ENCODE data around the gene CASP10.
"Not testable (repeated sequence)": the region's sequence is repeated elsewhere in the genome, so short reads cannot be mapped to it uniquely, and the experiment has no call there.

Gene CASP10

GRCh38 chr2:201174687-201175086 is 8.3 kb upstream of the CASP10 start:
- TF ChIP-seq CTCF (IDR thresholded peaks at IDR 0.05; ENCODE audit: borderline replicate concordance, control extremely low read depth, extremely low read depth, insufficient read depth, missing control alignments) = no peak
- no peak for DNase-seq (ENCODE audit: low spot score)
- in situ Hi-C loops (cut with MboI; ENCODE audit: low sequenced_read_pairs, unreplicated experiment) = loop anchor here (25.0 kb wide), 1 partner anchor 462 kb away; no protein-coding TSS in a partner anchor

- in situ Hi-C loops (cut with MboI; ENCODE audit: low sequenced_read_pairs, unreplicated experiment) = loop anchor here (25.0 kb wide), 1 partner anchor 464 kb away; no protein-coding TSS in a partner anchor
Measured at GRCh38 chr2:201176081-201176481, 6.9 kb upstream of the CASP10 start.

GRCh38 chr2:201180010-201180409 is 2.9 kb upstream of the CASP10 start:
- no peak for DNase-seq (ENCODE audit: low spot score)
- no peak for TF ChIP-seq CTCF (IDR thresholded peaks at IDR 0.05; ENCODE audit: borderline replicate concordance, control extremely low read depth, extremely low read depth, insufficient read depth, missing control alignments)
- in situ Hi-C loops (cut with MboI; ENCODE audit: low sequenced_read_pairs, unreplicated experiment) = loop anchor here (5.0 to 25.0 kb wide), 3 partner anchors 47 to 468 kb away; no protein-coding TSS in a partner anchor

More at GRCh38 chr2:201176081-201176481, 6.9 kb upstream of the CASP10 start:
- TF ChIP-seq CTCF (IDR thresholded peaks at IDR 0.05; ENCODE audit: borderline replicate concordance, control extremely low read depth, extremely low read depth, insufficient read depth, missing control alignments) = no peak
- no peak for DNase-seq (ENCODE audit: low spot score)

- TF ChIP-seq CTCF (IDR thresholded peaks at IDR 0.05; ENCODE audit: borderline replicate concordance, control extremely low read depth, extremely low read depth, insufficient read depth, missing control alignments) = no peak
- DNase-seq (ENCODE audit: low spot score) = no peak
- in situ Hi-C loops (cut with MboI; ENCODE audit: low sequenced_read_pairs, unreplicated experiment) = loop anchor here (5.0 to 25.0 kb wide), 3 partner anchors 44 to 471 kb away; no protein-coding TSS in a partner anchor
Measured at GRCh38 chr2:201183365-201183727, 405 bp downstream of the CASP10 start.

GRCh38 chr2:201183835-201184234 is 894 bp downstream of the CASP10 start:
- not testable (repeated sequence) for DNase-seq (ENCODE audit: low spot score)
- in situ Hi-C loops (cut with MboI; ENCODE audit: low sequenced_read_pairs, unreplicated experiment) = loop anchor here (5.0 to 25.0 kb wide), 3 partner anchors 43 to 472 kb away; no protein-coding TSS in a partner anchor

- in situ Hi-C loops (cut with MboI; ENCODE audit: low sequenced_read_pairs, unreplicated experiment) = loop anchor here (5.0 to 25.0 kb wide), 3 partner anchors 43 to 472 kb away; no protein-coding TSS in a partner anchor
- not testable (repeated sequence) for DNase-seq (ENCODE audit: low spot score)
Measured at GRCh38 chr2:201184248-201184647, 1.3 kb downstream of the CASP10 start.

GRCh38 chr2:201185863-201186262 is 2.9 kb downstream of the CASP10 start:
- no peak for TF ChIP-seq CTCF (IDR thresholded peaks at IDR 0.05; ENCODE audit: borderline replicate concordance, control extremely low read depth, extremely low read depth, insufficient read depth, missing control alignments)
- in situ Hi-C loops (cut with MboI; ENCODE audit: low sequenced_read_pairs, unreplicated experiment) = loop anchor here (10.0 to 25.0 kb wide), 2 partner anchors 281 to 474 kb away; no protein-coding TSS in a partner anchor
- no peak for DNase-seq (ENCODE audit: low spot score)

- no peak for DNase-seq (ENCODE audit: low spot score)
- in situ Hi-C loops (cut with MboI; ENCODE audit: low sequenced_read_pairs, unreplicated experiment) = loop anchor here (10.0 to 25.0 kb wide), 2 partner anchors 282 to 475 kb away; no protein-coding TSS in a partner anchor
- TF ChIP-seq CTCF (IDR thresholded peaks at IDR 0.05; ENCODE audit: borderline replicate concordance, control extremely low read depth, extremely low read depth, insufficient read depth, missing control alignments) = no peak
Measured at GRCh38 chr2:201186982-201187381, 4.0 kb downstream of the CASP10 start.
